H1 (cell line): ENCODE measurements around the gene ASB13. TPM values are rescaled to one million over a fixed set of nuclear protein-coding genes. Genes with fewer than 3 reads are reported as not detected.

Source experiments
- CTCF ChIA-PET: fragments of 300-600 bp; sonication (Branson Sonifier 250); formaldehyde crosslinking; loops from one replicate; lab custom pipeline; 2021; ENCODE audit not compliant: partially characterized antibody; lab: Charles Lee
- POLR2A ChIA-PET: fragments of 300-600 bp; sonication (Branson Sonifier 250); formaldehyde crosslinking; loops from one replicate; lab custom pipeline; 2021; ENCODE audit warnings: inconsistent platforms; ENCODE audit not compliant: partially characterized antibody; lab: Charles Lee
- DNase-seq, 2 experiments: peaks; one replicate each; pipeline versions ENCODE4 v3.0.0 to v3.0.0-alpha.2; 2010 to 2022; ENCODE audit warnings: low spot score in 2 of 2, low read depth in 1 of 2, mixed read lengths in 1 of 2
- FAIRE-seq: peaks from 2 replicates; lab custom pipeline; 2011; peaks lifted over from hg19 to GRCh38; lab: Jason Lieb, UNC
- H2AFZ ChIP-seq: 2 replicates; pipeline ENCODE4 v1.8.1; 2012; ENCODE audit warnings: low read length, inconsistent platforms
- H2AK5ac ChIP-seq: 2 replicates; pipeline ENCODE4 v1.6.1; 2013; ENCODE audit warnings: low read depth, low read length
- H2BK120ac ChIP-seq: replicated peaks from 2 replicates; pipeline ENCODE3; 2013; ENCODE audit warnings: low read depth, low read length, inconsistent platforms
- H2BK12ac ChIP-seq: 2 replicates; pipeline ENCODE4 v1.6.1; 2013; ENCODE audit warnings: low read depth, low read length
- H2BK15ac ChIP-seq: 2 replicates; pipeline ENCODE4 v1.6.1; 2013; ENCODE audit warnings: low read length
- H2BK20ac ChIP-seq: 2 replicates; pipeline ENCODE4 v1.6.1; 2013; ENCODE audit warnings: low read length
- H2BK5ac ChIP-seq: 2 replicates; pipeline ENCODE4 v1.6.1; 2013; ENCODE audit warnings: low read depth, low read length
- H3K14ac ChIP-seq: 2 replicates; pipeline ENCODE4 v1.6.1; 2013; ENCODE audit warnings: inconsistent platforms; ENCODE audit not compliant: insufficient read length
- H3K18ac ChIP-seq: 2 replicates; pipeline ENCODE4 v1.6.1; 2013; ENCODE audit warnings: low read length; ENCODE audit errors: extremely low read depth
- H3K23ac ChIP-seq: 2 replicates; pipeline ENCODE4 v1.6.1; 2013; ENCODE audit warnings: inconsistent platforms; ENCODE audit not compliant: insufficient read length
- H3K23me2 ChIP-seq: 2 replicates; pipeline ENCODE4 v1.6.1; 2013; ENCODE audit warnings: low read depth, low read length
- H3K27ac ChIP-seq: 2 replicates; pipeline ENCODE4 v1.6.1; 2011; ENCODE audit warnings: low read depth, low read length, inconsistent platforms
- H3K27me3 ChIP-seq, 4 experiments: replicated peaks in 1 of 4; 1 replicate in 1 of 4; 2 replicates in 3 of 4; pipeline versions ENCODE4 v1.6.1 to v1.8.1; 2011 to 2013; ENCODE audit warnings: low read length in 3 of 4, mild to moderate bottlenecking in 3 of 4, inconsistent platforms in 2 of 4, mixed read lengths in 2 of 4, moderate library complexity in 1 of 4; ENCODE audit not compliant: control insufficient read depth in 3 of 4, insufficient read depth in 3 of 4; ENCODE audit errors: extremely low read depth in 1 of 4
- H3K36me3 ChIP-seq, 4 experiments: 2 replicates each; pipeline versions ENCODE4 v1.6.1 to v1.8.1; 2011 to 2013; ENCODE audit warnings: mild to moderate bottlenecking in 4 of 4, low read length in 3 of 4, moderate library complexity in 2 of 4, control low read depth in 1 of 4, inconsistent platforms in 1 of 4; ENCODE audit not compliant: insufficient read depth in 4 of 4, control insufficient read depth in 2 of 4
- H3K4ac ChIP-seq: replicated peaks from 2 replicates; pipeline ENCODE3; 2013; ENCODE audit warnings: low read length, low read depth, mixed read lengths, inconsistent platforms; ENCODE audit not compliant: insufficient read length
- H3K4me1 ChIP-seq, 4 experiments: replicated peaks in 1 of 4; 1 replicate in 1 of 4; 2 replicates in 3 of 4; pipeline versions ENCODE4 v1.6.1 to v1.8.1; 2011 to 2013; ENCODE audit warnings: low read length in 3 of 4, inconsistent platforms in 2 of 4, mixed read lengths in 1 of 4; ENCODE audit not compliant: insufficient read depth in 4 of 4, control insufficient read depth in 3 of 4
- H3K4me2 ChIP-seq, 2 experiments: 2 replicates each; pipeline versions ENCODE4 v1.6.1 to v1.8.1; 2011 to 2013; ENCODE audit warnings: low read depth in 2 of 2, low read length in 2 of 2, control low read depth in 1 of 2, inconsistent platforms in 1 of 2, mild to moderate bottlenecking in 1 of 2; ENCODE audit not compliant: insufficient read depth in 1 of 2
- H3K4me3 ChIP-seq, 4 experiments: fragments of 200-600, 300-600 bp in 1 of 4; sonication (generic), shearing (Covaris generic), sonication (Bioruptor Twin) in 1 of 4; 2 replicates each; pipeline versions ENCODE4 v1.5.1 to v1.8.1; 2011 to 2016; ENCODE audit warnings: low read length in 4 of 4, low read depth in 3 of 4, control low read depth in 2 of 4, inconsistent platforms in 2 of 4, mild to moderate bottlenecking in 2 of 4, mixed read lengths in 1 of 4, moderate library complexity in 1 of 4; ENCODE audit not compliant: insufficient read depth in 2 of 4; ENCODE audit errors: extremely low read depth in 1 of 4
- H3K56ac ChIP-seq: replicated peaks from 2 replicates; pipeline ENCODE3; 2013; ENCODE audit warnings: low read depth, mild to moderate bottlenecking, mixed read lengths, low read length, inconsistent platforms; ENCODE audit not compliant: insufficient read length
- H3K79me1 ChIP-seq: 2 replicates; pipeline ENCODE4 v1.6.1; 2013; ENCODE audit warnings: low read depth, low read length, control low read depth
- H3K79me2 ChIP-seq, 2 experiments: 2 replicates each; pipeline versions ENCODE4 v1.6.1 to v1.8.1; 2012 to 2013; ENCODE audit warnings: low read length in 2 of 2, mild to moderate bottlenecking in 2 of 2, inconsistent platforms in 1 of 2; ENCODE audit not compliant: insufficient read depth in 2 of 2, control insufficient read depth in 1 of 2
- H3K9ac ChIP-seq, 4 experiments: replicated peaks in 1 of 4; 1 replicate in 1 of 4; 2 replicates in 3 of 4; pipeline versions ENCODE4 v1.6.1 to v1.8.1; 2011 to 2013; ENCODE audit warnings: low read depth in 3 of 4, low read length in 3 of 4, control low read depth in 2 of 4, mild to moderate bottlenecking in 2 of 4, moderate library complexity in 2 of 4, inconsistent platforms in 1 of 4; ENCODE audit errors: extremely low read depth in 1 of 4
- H3K9me3 ChIP-seq, 2 experiments: 2 replicates each; pipeline versions ENCODE4 v1.6.1 to v1.8.1; 2012 to 2013; ENCODE audit warnings: mild to moderate bottlenecking in 2 of 2, moderate library complexity in 2 of 2, control low read depth in 1 of 2, inconsistent platforms in 1 of 2, low read depth in 1 of 2, low read length in 1 of 2, mixed read lengths in 1 of 2; ENCODE audit not compliant: insufficient read depth in 2 of 2
- H4K20me1 ChIP-seq, 2 experiments: replicated peaks in 1 of 2; 2 replicates each; pipeline versions ENCODE3 to v1.8.1; 2011 to 2013; ENCODE audit warnings: inconsistent platforms in 2 of 2, low read length in 2 of 2, mild to moderate bottlenecking in 1 of 2; ENCODE audit not compliant: insufficient read depth in 2 of 2, control insufficient read depth in 1 of 2
- H4K5ac ChIP-seq: 2 replicates; pipeline ENCODE4 v1.6.1; 2013; ENCODE audit warnings: low read length, low read depth, mixed read lengths, inconsistent platforms; ENCODE audit not compliant: insufficient read length
- H4K8ac ChIP-seq: 2 replicates; pipeline ENCODE4 v1.8.0; 2013; ENCODE audit warnings: mild to moderate bottlenecking, moderate library complexity, low read length, inconsistent platforms; ENCODE audit not compliant: insufficient read depth; ENCODE audit errors: extremely low read depth
- H4K91ac ChIP-seq: replicated peaks from 2 replicates; pipeline ENCODE3; 2013; ENCODE audit warnings: low read length, mixed read lengths, inconsistent platforms; ENCODE audit not compliant: insufficient read length
- BRCA1 ChIP-seq: IDR thresholded peaks from 2 replicates; pipeline ENCODE4 v1.6.1; 2012; ENCODE audit warnings: low read depth, low read length, improper control_type of control experiment
- EP300 ChIP-seq, 2 experiments: IDR thresholded peaks; 1 replicate in 1 of 2; 2 replicates in 1 of 2; pipeline ENCODE4 v1.6.1; 2011 to 2012; ENCODE audit warnings: low read depth in 2 of 2, low read length in 2 of 2, mild to moderate bottlenecking in 2 of 2, borderline replicate concordance in 1 of 2, inconsistent platforms in 1 of 2, moderate library complexity in 1 of 2
- EZH2 ChIP-seq: fragments of 200-600 bp; sonication (generic); IDR thresholded peaks from 2 replicates; pipeline ENCODE4 v1.7.1; 2012; ENCODE audit warnings: low read depth, mild to moderate bottlenecking, moderate library complexity, low read length, inconsistent platforms; ENCODE audit not compliant: severe bottlenecking
- RBBP5 ChIP-seq: IDR thresholded peaks from 2 replicates; pipeline ENCODE4 v1.7.1; 2012; ENCODE audit warnings: low read depth, mild to moderate bottlenecking, inconsistent platforms, low read length, moderate library complexity, borderline replicate concordance
- TBP ChIP-seq: IDR thresholded peaks from 2 replicates; pipeline ENCODE4 v1.6.1; 2011; ENCODE audit warnings: low read depth, low read length, improper control_type of control experiment
- TCF12 ChIP-seq: IDR thresholded peaks from 2 replicates; pipeline ENCODE4 v1.6.1; 2011; ENCODE audit warnings: low read depth, mild to moderate bottlenecking, low read length
- WGBS, 2 experiments: shearing (Covaris generic) in 1 of 2; methylation state at CpG; one replicate each; pipeline versions ENCODE4 v1.1.6 to v1.1.7; 2013 to 2015; ENCODE audit warnings: low lambda C conversion rate in 2 of 2, mixed read lengths in 2 of 2, inconsistent platforms in 1 of 2, low coverage in 1 of 2, missing lambda C conversion rate in 1 of 2; ENCODE audit not compliant: insufficient replicate concordance in 2 of 2, insufficient coverage in 1 of 2, insufficient read length in 1 of 2; ENCODE audit errors: extremely low coverage in 1 of 2, missing lambda C conversion rate in 1 of 2; 5-methylcytosine and 5-hydroxymethylcytosine counted together
- polyA plus RNA-seq, 7 experiments: library from polyadenylated mRNA; depleted of rRNA in 3 of 7; stranded (reverse) in 5 of 7; unstranded in 2 of 7; fragments of >200 nt in 5 of 7; fragments of 200-250 nt in 2 of 7; gene quantifications; 1 replicate in 5 of 7; 2 replicates in 1 of 7; 4 replicates in 1 of 7; pipeline versions ENCODE4 v1.2.1 to v1.2.3, GENCODE V29; 2011 to 2013; ENCODE audit warnings: missing spikeins in 2 of 7, mixed read lengths in 2 of 7
- total RNA-seq: library from RNA; stranded (reverse); fragmentation: NEBNext Ultra II Directional; extraction: Animal tissue kit (Norgen Biotek cat#: 25700); gene quantifications from 2 replicates; pipeline ENCODE4 v1.2.1, GENCODE V29; 2021
- TF ChIP-seq, protein P1 (sequence below): IDR thresholded peaks from 2 replicates; pipeline ENCODE4 v1.6.1; 2011; ENCODE audit warnings: low read length, improper control_type of control experiment

Gene ASB13
- total and polyA plus RNA-seq, 2 of the 8 experiments (the other 6 are each of a cell fraction or from before 2014, with no cell fraction given), result 12.3 to 20.2 TPM

DNA sequence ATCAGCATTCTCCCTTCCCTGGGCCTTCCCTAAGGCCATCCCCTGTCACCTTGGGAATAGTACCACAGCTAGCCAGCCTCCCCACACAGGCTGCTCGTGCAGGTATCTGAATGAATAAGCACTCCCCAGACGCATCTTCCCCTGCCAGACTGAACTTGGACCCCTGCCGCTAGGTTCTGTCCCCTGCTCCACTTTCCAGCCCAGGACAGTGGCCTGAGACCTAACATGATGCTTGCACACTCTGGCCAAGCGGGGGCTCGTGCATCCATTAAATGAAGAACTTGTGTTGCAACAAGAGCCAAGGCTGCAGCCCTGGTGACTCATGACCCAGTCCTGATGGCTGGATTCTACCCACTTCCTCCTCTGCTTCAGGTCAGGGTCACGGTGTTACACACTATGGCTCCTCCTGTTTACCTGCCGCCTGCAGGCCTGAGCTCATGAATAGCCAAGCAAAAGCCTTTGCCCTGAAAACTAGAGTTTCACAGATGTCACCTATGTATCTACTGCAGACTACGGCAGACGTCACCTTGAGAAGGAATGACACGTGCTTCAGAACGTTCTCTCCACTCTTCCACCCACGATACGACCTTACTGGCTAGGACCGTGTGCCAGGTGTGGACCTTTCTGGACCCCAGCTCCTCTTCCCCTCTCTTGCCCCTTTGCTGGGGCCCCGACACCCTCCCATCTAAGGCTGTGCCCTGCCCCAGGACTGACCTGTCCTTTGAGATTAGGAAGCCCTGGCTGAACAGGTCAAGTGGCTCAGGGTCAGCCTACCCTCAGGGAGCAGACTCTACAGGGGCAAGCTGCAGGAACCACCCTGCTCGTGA, 6.5 kb downstream of the ASB13 start:
- Histone ChIP-seq H3K9ac (no peak overlapping the region), H3K14ac (no peak overlapping the region), H3K9me3 (no peaks in the 10 kb centered on the region), H3K18ac (no peak overlapping the region), H3K36me3 (no peaks in the 10 kb centered on the region), H2BK12ac (peak overlapping the region; percentile 33; the same call in 1 of the 2 replicates), H3K79me2 (peaks cover 0 to 19% of the 10 kb centered on the region in 2 experiments; a peak in 2 of 4 replicates), H3K4ac (no peak overlapping the region), H3K27ac (no peak overlapping the region), H3K23ac (no peak overlapping the region), H2AFZ (no peak overlapping the region), H3K56ac (no peak overlapping the region), H4K5ac (no peak overlapping the region), H2BK120ac (no peak overlapping the region), H2BK5ac (peak overlapping the region; percentile 90), H4K91ac (peak overlapping the region; percentile 38), H4K20me1 (peaks cover 8 to 12% of the 10 kb centered on the region in 2 experiments), H2AK5ac (peak overlapping the region; percentile 26; the same call in 1 of the 2 replicates), H3K27me3 (0 out of 7 replicates have a peak, but pooled peaks cover 0 to 2% (median 0%) of the 10 kb centered on the region in 4 experiments), H3K4me1 (peaks cover 8 to 30% (median 19%) of the 10 kb centered on the region in 4 experiments), H3K23me2 (no peaks in the 10 kb centered on the region; the same call in 1 of the 2 replicates), H3K79me1 (peaks cover 6% of the 10 kb centered on the region), H3K4me3 (no peak overlapping the region), H4K8ac (peak overlapping the region; percentile 3; the same call in 1 of the 2 replicates), H3K4me2 (peak overlapping the region in 1 of 2 experiments; percentile 76; a peak in 2 of 4 replicates), H2BK15ac (no peak overlapping the region), H2BK20ac (no peak overlapping the region)
- FAIRE-seq (no peak), DNase-seq (no peak)
- CTCF ChIA-PET, result interaction anchor here (0.8 to 1.7 kb wide), 2 partner anchors 9 to 36 kb away, joined by 3 to 4 read pairs; no protein-coding TSS in a partner anchor
- WGBS, 2 experiments, result 78% methylated on average over 16 of the region's 16 CpGs; no CpG with 5 or more reads in 1 of the 2 experiments
- POLR2A ChIA-PET, result interaction anchor here (1.0 to 1.5 kb wide), 2 partner anchors 9 to 196 kb away, joined by 3 to 4 read pairs; no protein-coding TSS in a partner anchor
- TF ChIP-seq TBP (no peak), TCF12 (no peak), EZH2 (no peak), EP300 (IDR thresholded peaks at IDR 0.05; ENCODE audit: borderline replicate concordance in 1 of 2, low read depth in 2 of 2, low read length in 2 of 2) (no peak), RBBP5 (no peak), BRCA1 (no peak)
- TF ChIP-seq, protein P1, sequence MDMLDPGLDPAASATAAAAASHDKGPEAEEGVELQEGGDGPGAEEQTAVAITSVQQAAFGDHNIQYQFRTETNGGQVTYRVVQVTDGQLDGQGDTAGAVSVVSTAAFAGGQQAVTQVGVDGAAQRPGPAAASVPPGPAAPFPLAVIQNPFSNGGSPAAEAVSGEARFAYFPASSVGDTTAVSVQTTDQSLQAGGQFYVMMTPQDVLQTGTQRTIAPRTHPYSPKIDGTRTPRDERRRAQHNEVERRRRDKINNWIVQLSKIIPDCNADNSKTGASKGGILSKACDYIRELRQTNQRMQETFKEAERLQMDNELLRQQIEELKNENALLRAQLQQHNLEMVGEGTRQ, result no peak
